HFFc6 (cell line): ENCODE measurements around the gene DNAH17. TPM values are rescaled to one million over a fixed set of nuclear protein-coding genes. Genes with fewer than 3 reads are reported as not detected.

ENCODE experiments used
- DNase-seq: peaks from one replicate; pipeline ENCODE4 v3.0.0-alpha.2; 2018
- H3K27ac Mint-ChIP-seq: 2 replicates; pipeline ENCODE4 v1.8.0; 2020; ENCODE audit warnings: mild to moderate bottlenecking, mixed read lengths
- H3K27me3 Mint-ChIP-seq: 2 replicates; pipeline ENCODE4 v1.8.0; 2021; ENCODE audit warnings: mild to moderate bottlenecking, moderate library complexity, mixed read lengths; ENCODE audit not compliant: insufficient read depth
- H3K36me3 Mint-ChIP-seq: 2 replicates; pipeline ENCODE4 v1.8.0; 2021; ENCODE audit warnings: low read depth, mixed read lengths
- H3K4me1 Mint-ChIP-seq: 2 replicates; pipeline ENCODE4 v1.8.0; 2020; ENCODE audit warnings: low read depth, mixed read lengths
- H3K4me3 Mint-ChIP-seq: 2 replicates; pipeline ENCODE4 v1.8.0; 2020; ENCODE audit warnings: mild to moderate bottlenecking, moderate library complexity, mixed read lengths
- H3K9me3 Mint-ChIP-seq: 2 replicates; pipeline ENCODE4 v1.8.0; 2020; ENCODE audit warnings: mild to moderate bottlenecking, mixed read lengths
- CTCF ChIP-seq: fragments of 200-600 bp; sonication (generic); IDR thresholded peaks from 2 replicates; pipeline ENCODE4 v1.5.0; 2021; ENCODE audit warnings: antibody characterized with exemption, mild to moderate bottlenecking
- total RNA-seq, 6 experiments: library from RNA; stranded (reverse); fragmentation: NEBNext Ultra II Directional; extraction: Animal tissue kit (Norgen Biotek cat#: 25700); gene quantifications; 2 replicates in 1 of 6; 3 replicates in 5 of 6; pipeline ENCODE4 v1.2.3, GENCODE V29; 2021

Gene DNAH17
- total RNA-seq, 6 experiments from 2014 or later: not detected

- Mint-ChIP-seq H3K4me1 (peaks cover 8% of the 10 kb centered on the region; the same call in 1 of the 2 replicates), H3K9me3 (no peaks in the 10 kb centered on the region), H3K4me3 (no peak overlapping the region), H3K27me3 (peaks cover 33% of the 10 kb centered on the region), H3K36me3 (no peaks in the 10 kb centered on the region), H3K27ac (no peak overlapping the region)
- DNase-seq: no peak
- TF ChIP-seq CTCF: no peak
Measured at GRCh38 chr17:78478757-78479297, 98.4 kb downstream of the DNAH17 start.

- H3K9me3 Mint-ChIP-seq: no peaks in the 10 kb centered on the region
- peaks cover 37% of the 10 kb centered on the region for H3K27me3 Mint-ChIP-seq
- TF ChIP-seq CTCF: no peak
- no peaks in the 10 kb centered on the region for H3K36me3 Mint-ChIP-seq
- DNase-seq: no peak
- H3K27ac Mint-ChIP-seq: no peak overlapping the region
- peaks cover 8% of the 10 kb centered on the region; the same call in 1 of the 2 replicates for H3K4me1 Mint-ChIP-seq
- no peak overlapping the region for H3K4me3 Mint-ChIP-seq
Measured at GRCh38 chr17:78477913-78478756, 99.1 kb downstream of the DNAH17 start.

- no peak for DNase-seq
- H3K4me1 Mint-ChIP-seq: peaks cover 8% of the 10 kb centered on the region; the same call in 1 of the 2 replicates
- H3K4me3 Mint-ChIP-seq: no peak overlapping the region
- no peak for TF ChIP-seq CTCF
- no peak overlapping the region for H3K27ac Mint-ChIP-seq
- H3K27me3 Mint-ChIP-seq: peaks cover 32% of the 10 kb centered on the region
- H3K36me3 Mint-ChIP-seq: no peaks in the 10 kb centered on the region
- no peaks in the 10 kb centered on the region for H3K9me3 Mint-ChIP-seq
Measured at GRCh38 chr17:78476973-78477372, 100.2 kb downstream of the DNAH17 start.

- Mint-ChIP-seq H3K36me3 (no peaks in the 10 kb centered on the region), H3K9me3 (no peaks in the 10 kb centered on the region), H3K4me3 (no peak overlapping the region), H3K27ac (no peak overlapping the region), H3K27me3 (peaks cover 34% of the 10 kb centered on the region), H3K4me1 (peaks cover 8% of the 10 kb centered on the region; the same call in 1 of the 2 replicates)
- no peak for DNase-seq
- no peak for TF ChIP-seq CTCF
Measured at GRCh38 chr17:78476149-78476548, 101.0 kb downstream of the DNAH17 start.

- Mint-ChIP-seq H3K9me3 (no peaks in the 10 kb centered on the region), H3K4me1 (peaks cover 8% of the 10 kb centered on the region; the same call in 1 of the 2 replicates), H3K36me3 (no peaks in the 10 kb centered on the region), H3K27ac (no peak overlapping the region), H3K27me3 (peaks cover 30% of the 10 kb centered on the region), H3K4me3 (no peak overlapping the region)
- DNase-seq: no peak
- TF ChIP-seq CTCF: no peak
Measured at GRCh38 chr17:78475211-78475610, 102.0 kb downstream of the DNAH17 start.
